Measurements from ENCODE around the gene KLHL40.

The KLHL40 gene

GRCh38 chr3:42666022-42666421 is 19.3 kb upstream of the KLHL40 start:
- ChIA-PET POLR2A (interaction anchor here (1.0 to 1.3 kb wide), 2 partner anchors 12 to 66 kb away, joined by 3 to 4 read pairs; partner anchors contain the start of gene NKTR), CTCF (no interaction called here)
- TF ChIP-seq FOXK2 (IDR thresholded peaks at IDR 0.05) (no peak), ELF4 (IDR thresholded peaks at IDR 0.05) (no peak), FOXA1 (IDR thresholded peaks at IDR 0.05) (no peak), SUZ12 (IDR thresholded peaks at IDR 0.05) (no peak)
- DNase-seq (ENCODE audit: extremely low spot score), result no peak

- ChIA-PET CTCF (no interaction called here), POLR2A (interaction anchor here (1.0 to 1.3 kb wide), 2 partner anchors 12 to 66 kb away, joined by 3 to 4 read pairs; partner anchors contain the start of gene NKTR)
Measured at GRCh38 chr3:42666577-42666998, 18.7 kb upstream of the KLHL40 start.

GRCh38 chr3:42667096-42667522 is 18.2 kb upstream of the KLHL40 start:
- TF ChIP-seq BHLHE40 (IDR thresholded peaks at IDR 0.05; ENCODE audit: borderline replicate concordance), result no peak
- TF ChIP-seq FOXA1 (IDR thresholded peaks at IDR 0.05), result no peak
- no peak for TF ChIP-seq HDGF (IDR thresholded peaks at IDR 0.05; ENCODE audit: borderline replicate concordance)
- no peak for TF ChIP-seq CTBP1 (IDR thresholded peaks at IDR 0.05; ENCODE audit: borderline replicate concordance)
- TF ChIP-seq SUZ12 (IDR thresholded peaks at IDR 0.05), result no peak
- no peak for TF ChIP-seq ELF4 (IDR thresholded peaks at IDR 0.05)
- no peak for TF ChIP-seq LEF1 (IDR thresholded peaks at IDR 0.05; ENCODE audit: borderline replicate concordance)
- no peak for TF ChIP-seq ZNF384 (IDR thresholded peaks at IDR 0.05)
- TF ChIP-seq FOXK2 (IDR thresholded peaks at IDR 0.05), result no peak
- no peak for TF ChIP-seq L3MBTL2 (conservative IDR thresholded peaks at IDR 0.05)
- ChIA-PET POLR2A (interaction anchor here (1.0 kb wide), 1 partner anchor 67 kb away, joined by 3 read pairs; the partner anchor contains the start of gene NKTR), CTCF (no interaction called here)
- no peak for DNase-seq (ENCODE audit: extremely low spot score)

More at GRCh38 chr3:42666577-42666998, 18.7 kb upstream of the KLHL40 start:
- DNase-seq (ENCODE audit: extremely low spot score), result no peak
- no peak for TF ChIP-seq NFRKB (IDR thresholded peaks at IDR 0.05)
- no peak for TF ChIP-seq PKNOX1 (IDR thresholded peaks at IDR 0.05)
- TF ChIP-seq ZNF384 (IDR thresholded peaks at IDR 0.05), result no peak
- no peak for TF ChIP-seq BHLHE40 (IDR thresholded peaks at IDR 0.05; ENCODE audit: borderline replicate concordance)
- no peak for TF ChIP-seq SP1 (IDR thresholded peaks at IDR 0.05)
- TF ChIP-seq CTBP1 (IDR thresholded peaks at IDR 0.05; ENCODE audit: borderline replicate concordance), result no peak
- no peak for TF ChIP-seq TARDBP (IDR thresholded peaks at IDR 0.05)
- TF ChIP-seq LEF1 (IDR thresholded peaks at IDR 0.05; ENCODE audit: borderline replicate concordance), result no peak

GRCh38 chr3:42667523-42668412 is 17.6 kb upstream of the KLHL40 start:
- CTCF ChIA-PET, result no interaction called here
- no peak for TF ChIP-seq CTBP1 (IDR thresholded peaks at IDR 0.05; ENCODE audit: borderline replicate concordance)
- no peak for TF ChIP-seq SUZ12 (IDR thresholded peaks at IDR 0.05)
- TF ChIP-seq FOXK2 (IDR thresholded peaks at IDR 0.05), result no peak
- TF ChIP-seq FOXA1 (IDR thresholded peaks at IDR 0.05), result no peak
- TF ChIP-seq BHLHE40 (IDR thresholded peaks at IDR 0.05; ENCODE audit: borderline replicate concordance), result no peak
- TF ChIP-seq FOXM1 (IDR thresholded peaks at IDR 0.05; ENCODE audit: borderline replicate concordance), result no peak
- no peak for TF ChIP-seq HDGF (IDR thresholded peaks at IDR 0.05; ENCODE audit: borderline replicate concordance)
- TF ChIP-seq TARDBP (IDR thresholded peaks at IDR 0.05), result no peak
- TF ChIP-seq ZNF384 (IDR thresholded peaks at IDR 0.05), result no peak
- TF ChIP-seq ARNT (IDR thresholded peaks at IDR 0.05), result no peak
- TF ChIP-seq PKNOX1 (IDR thresholded peaks at IDR 0.05), result no peak
- TF ChIP-seq ELF4 (IDR thresholded peaks at IDR 0.05), result no peak
- TF ChIP-seq LEF1 (IDR thresholded peaks at IDR 0.05; ENCODE audit: borderline replicate concordance), result no peak
- TF ChIP-seq L3MBTL2 (conservative IDR thresholded peaks at IDR 0.05), result no peak
- TF ChIP-seq SP1 (IDR thresholded peaks at IDR 0.05), result no peak
- TF ChIP-seq NFRKB (IDR thresholded peaks at IDR 0.05), result no peak
- POLR2A ChIA-PET, result no interaction called here
- no peak for DNase-seq (ENCODE audit: extremely low spot score)

- ChIA-PET POLR2A (no interaction called here), CTCF (no interaction called here)
- no peak for DNase-seq (ENCODE audit: extremely low spot score)
- no peak for TF ChIP-seq NFRKB (IDR thresholded peaks at IDR 0.05)
- TF ChIP-seq FOXM1 (IDR thresholded peaks at IDR 0.05; ENCODE audit: borderline replicate concordance), result no peak
- TF ChIP-seq ELF4 (IDR thresholded peaks at IDR 0.05), result no peak
- TF ChIP-seq PKNOX1 (IDR thresholded peaks at IDR 0.05), result no peak
- no peak for TF ChIP-seq CTBP1 (IDR thresholded peaks at IDR 0.05; ENCODE audit: borderline replicate concordance)
- no peak for TF ChIP-seq FOXA1 (IDR thresholded peaks at IDR 0.05)
- TF ChIP-seq LEF1 (IDR thresholded peaks at IDR 0.05; ENCODE audit: borderline replicate concordance), result no peak
- TF ChIP-seq ARNT (IDR thresholded peaks at IDR 0.05), result no peak
- TF ChIP-seq HDGF (IDR thresholded peaks at IDR 0.05; ENCODE audit: borderline replicate concordance), result no peak
- TF ChIP-seq ZNF384 (IDR thresholded peaks at IDR 0.05), result no peak
- TF ChIP-seq SP1 (IDR thresholded peaks at IDR 0.05), result no peak
- no peak for TF ChIP-seq FOXK2 (IDR thresholded peaks at IDR 0.05)
- TF ChIP-seq SUZ12 (IDR thresholded peaks at IDR 0.05), result no peak
- TF ChIP-seq TARDBP (IDR thresholded peaks at IDR 0.05), result no peak
- TF ChIP-seq L3MBTL2 (conservative IDR thresholded peaks at IDR 0.05), result no peak
Measured at GRCh38 chr3:42668413-42668760, 16.9 kb upstream of the KLHL40 start.

GRCh38 chr3:42668793-42669217 is 16.5 kb upstream of the KLHL40 start:
- POLR2A ChIA-PET, result no interaction called here
- CTCF ChIA-PET, result no interaction called here
- DNase-seq (ENCODE audit: extremely low spot score), result no peak
- TF ChIP-seq FOXA1 (IDR thresholded peaks at IDR 0.05) (no peak), LEF1 (IDR thresholded peaks at IDR 0.05; ENCODE audit: borderline replicate concordance) (no peak), HDGF (IDR thresholded peaks at IDR 0.05; ENCODE audit: borderline replicate concordance) (no peak), BHLHE40 (IDR thresholded peaks at IDR 0.05; ENCODE audit: borderline replicate concordance) (no peak), L3MBTL2 (conservative IDR thresholded peaks at IDR 0.05) (no peak), SP1 (IDR thresholded peaks at IDR 0.05) (no peak), NFRKB (IDR thresholded peaks at IDR 0.05) (no peak), ELF4 (IDR thresholded peaks at IDR 0.05) (no peak), CTBP1 (IDR thresholded peaks at IDR 0.05; ENCODE audit: borderline replicate concordance) (no peak), PKNOX1 (IDR thresholded peaks at IDR 0.05) (no peak), SUZ12 (IDR thresholded peaks at IDR 0.05) (no peak), ARNT (IDR thresholded peaks at IDR 0.05) (no peak)
